HepG2 (cell line): Measurements from ENCODE around the gene MTA3. TPM values are rescaled to one million over a fixed set of nuclear protein-coding genes. Genes with fewer than 3 reads are reported as not detected.

Experiments used
- DPF2 ChIP-seq: sonication (generic); formaldehyde crosslinking; IDR thresholded peaks from 2 replicates; pipeline ENCODE4 v1.4.0; 2020; ENCODE audit warnings: mild to moderate bottlenecking, low read depth, missing genetic modification reagents, borderline replicate concordance
- HNRNPLL ChIP-seq: fragments of 200-400 bp; formaldehyde crosslinking; IDR thresholded peaks from 2 replicates; pipeline ENCODE4 v1.6.1; 2017; ENCODE audit warnings: mild to moderate bottlenecking, low read depth, low read length; ENCODE audit not compliant: poor library complexity, severe bottlenecking
- KAT8 ChIP-seq: IDR thresholded peaks from 2 replicates; pipeline ENCODE4 v1.6.1; 2016; ENCODE audit warnings: missing genetic modification reagents, missing compliant biosample characterization
- MAFF ChIP-seq: IDR thresholded peaks from 2 replicates; pipeline ENCODE4 v1.6.1; 2011; ENCODE audit warnings: low read depth, low read length, improper control_type of control experiment
- NCOA2 ChIP-seq: sonication (generic); formaldehyde crosslinking; IDR thresholded peaks from 2 replicates; pipeline ENCODE4 v1.8.0; 2022; ENCODE audit warnings: inconsistent platforms
- ONECUT2 ChIP-seq: sonication (generic); formaldehyde crosslinking; IDR thresholded peaks from 2 replicates; pipeline ENCODE4 v1.4.0; 2020; ENCODE audit warnings: missing genetic modification reagents
- PHF20 ChIP-seq: sonication (generic); formaldehyde crosslinking; IDR thresholded peaks from 2 replicates; pipeline ENCODE4 v1.5.0; 2020; ENCODE audit warnings: mild to moderate bottlenecking, missing genetic modification reagents
- POGZ ChIP-seq: sonication (generic); formaldehyde crosslinking; IDR thresholded peaks from 2 replicates; pipeline ENCODE4 v1.4.0; 2020; ENCODE audit warnings: mild to moderate bottlenecking, missing genetic modification reagents
- SOX13 ChIP-seq, 3 experiments: fragments of 450-650 bp in 1 of 3; sonication (generic) in 1 of 3; formaldehyde crosslinking in 1 of 3; IDR thresholded peaks in 2 of 3; conservative IDR thresholded peaks in 1 of 3; 2 replicates each; pipeline versions ENCODE4 v1.5.0 to v1.6.1; 2016 to 2020; ENCODE audit warnings: antibody characterized with exemption in 1 of 3, mild to moderate bottlenecking in 1 of 3, missing compliant biosample characterization in 1 of 3, missing genetic modification reagents in 1 of 3, moderate library complexity in 1 of 3
- SOX6 ChIP-seq, 2 experiments: fragments of 450-650 bp in 1 of 2; sonication (generic) in 1 of 2; formaldehyde crosslinking in 1 of 2; IDR thresholded peaks; 2 replicates each; pipeline versions ENCODE4 v1.4.0 to v1.6.1; 2017 to 2020; ENCODE audit warnings: antibody characterized with exemption in 1 of 2, mild to moderate bottlenecking in 1 of 2, missing genetic modification reagents in 1 of 2
- TRIM24 ChIP-seq: sonication (generic); formaldehyde crosslinking; IDR thresholded peaks from 2 replicates; pipeline ENCODE4 v1.8.0; 2022; ENCODE audit warnings: mild to moderate bottlenecking, missing genetic modification reagents
- ZFP36L1 ChIP-seq: sonication (generic); formaldehyde crosslinking; IDR thresholded peaks from 2 replicates; pipeline ENCODE4 v1.8.0; 2022; ENCODE audit warnings: mild to moderate bottlenecking, missing genetic modification reagents, moderate library complexity
- ZNF530 ChIP-seq: sonication (generic); formaldehyde crosslinking; IDR thresholded peaks from 2 replicates; pipeline ENCODE4 v1.5.0; 2020; ENCODE audit warnings: low read depth, mild to moderate bottlenecking, missing genetic modification reagents
- ZNF746 ChIP-seq: sonication (generic); formaldehyde crosslinking; IDR thresholded peaks from 2 replicates; pipeline ENCODE4 v1.8.0; 2022; ENCODE audit warnings: mild to moderate bottlenecking, missing genetic modification reagents
- ZNF850 ChIP-seq: sonication (generic); formaldehyde crosslinking; conservative IDR thresholded peaks from 2 replicates; pipeline ENCODE4 v1.9.0; 2021; ENCODE audit warnings: mild to moderate bottlenecking, missing genetic modification reagents
- ZSCAN29 ChIP-seq: sonication (generic); formaldehyde crosslinking; conservative IDR thresholded peaks from 2 replicates; pipeline ENCODE4 v1.4.0; 2020; ENCODE audit warnings: mild to moderate bottlenecking, missing genetic modification reagents
- polyA plus RNA-seq, 8 experiments: library from polyadenylated mRNA; depleted of rRNA in 3 of 8; stranded (reverse) in 7 of 8; unstranded in 1 of 8; fragments of >200 nt; fragmentation: Illumina TruSeq in 4 of 8; extraction: Trizol in 4 of 8; gene quantifications; 2 replicates each; pipeline versions ENCODE4 v1.2.1 to v1.2.3, GENCODE V29; 2011 to 2016; ENCODE audit warnings: low read depth in 4 of 8, missing spikeins in 1 of 8, mixed read lengths in 1 of 8; ENCODE audit not compliant: insufficient read depth in 1 of 8
- total RNA-seq, 5 experiments: library from RNA; depleted of rRNA; stranded (reverse); fragments of >200 nt; fragmentation: Illumina TruSeq; extraction: Trizol; gene quantifications; 2 replicates each; pipeline ENCODE4 v1.2.3, GENCODE V29; 2016; ENCODE audit warnings: low read depth in 1 of 5
- TF ChIP-seq, protein P1 (sequence below): sonication (generic); formaldehyde crosslinking; IDR thresholded peaks from 2 replicates; pipeline ENCODE4 v1.9.0; 2021; ENCODE audit warnings: mild to moderate bottlenecking, missing genetic modification reagents
- TF ChIP-seq, protein P2 (sequence below): sonication (generic); formaldehyde crosslinking; IDR thresholded peaks from 2 replicates; pipeline ENCODE4 v1.9.0; 2021; ENCODE audit warnings: missing genetic modification reagents, borderline replicate concordance

The MTA3 gene
- total and polyA plus RNA-seq, 2 of the 13 experiments (the other 11 are each of a cell fraction or from before 2014, with no cell fraction given), result 48.8 to 77.8 TPM

DNA sequence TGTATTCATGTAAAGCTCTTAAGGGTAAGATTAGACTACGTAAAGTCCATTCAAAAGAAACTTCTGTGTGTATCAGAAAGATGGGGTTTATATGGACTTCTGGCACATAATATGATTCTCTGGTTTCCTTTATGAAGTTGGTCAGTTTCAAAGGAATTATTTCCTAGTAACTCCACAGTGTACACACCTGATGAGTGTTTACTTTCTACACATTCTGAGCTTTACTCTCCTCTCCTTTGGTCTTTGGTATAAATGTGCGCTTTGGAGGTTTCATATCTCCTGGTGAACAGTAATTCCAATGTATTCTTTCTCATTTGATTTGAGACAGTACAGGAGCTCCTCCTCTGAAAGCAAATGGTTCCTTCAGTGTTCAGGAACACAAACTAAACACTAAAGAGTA lies 107.4 kb downstream of the MTA3 start (continued):
- TF ChIP-seq, protein P1, sequence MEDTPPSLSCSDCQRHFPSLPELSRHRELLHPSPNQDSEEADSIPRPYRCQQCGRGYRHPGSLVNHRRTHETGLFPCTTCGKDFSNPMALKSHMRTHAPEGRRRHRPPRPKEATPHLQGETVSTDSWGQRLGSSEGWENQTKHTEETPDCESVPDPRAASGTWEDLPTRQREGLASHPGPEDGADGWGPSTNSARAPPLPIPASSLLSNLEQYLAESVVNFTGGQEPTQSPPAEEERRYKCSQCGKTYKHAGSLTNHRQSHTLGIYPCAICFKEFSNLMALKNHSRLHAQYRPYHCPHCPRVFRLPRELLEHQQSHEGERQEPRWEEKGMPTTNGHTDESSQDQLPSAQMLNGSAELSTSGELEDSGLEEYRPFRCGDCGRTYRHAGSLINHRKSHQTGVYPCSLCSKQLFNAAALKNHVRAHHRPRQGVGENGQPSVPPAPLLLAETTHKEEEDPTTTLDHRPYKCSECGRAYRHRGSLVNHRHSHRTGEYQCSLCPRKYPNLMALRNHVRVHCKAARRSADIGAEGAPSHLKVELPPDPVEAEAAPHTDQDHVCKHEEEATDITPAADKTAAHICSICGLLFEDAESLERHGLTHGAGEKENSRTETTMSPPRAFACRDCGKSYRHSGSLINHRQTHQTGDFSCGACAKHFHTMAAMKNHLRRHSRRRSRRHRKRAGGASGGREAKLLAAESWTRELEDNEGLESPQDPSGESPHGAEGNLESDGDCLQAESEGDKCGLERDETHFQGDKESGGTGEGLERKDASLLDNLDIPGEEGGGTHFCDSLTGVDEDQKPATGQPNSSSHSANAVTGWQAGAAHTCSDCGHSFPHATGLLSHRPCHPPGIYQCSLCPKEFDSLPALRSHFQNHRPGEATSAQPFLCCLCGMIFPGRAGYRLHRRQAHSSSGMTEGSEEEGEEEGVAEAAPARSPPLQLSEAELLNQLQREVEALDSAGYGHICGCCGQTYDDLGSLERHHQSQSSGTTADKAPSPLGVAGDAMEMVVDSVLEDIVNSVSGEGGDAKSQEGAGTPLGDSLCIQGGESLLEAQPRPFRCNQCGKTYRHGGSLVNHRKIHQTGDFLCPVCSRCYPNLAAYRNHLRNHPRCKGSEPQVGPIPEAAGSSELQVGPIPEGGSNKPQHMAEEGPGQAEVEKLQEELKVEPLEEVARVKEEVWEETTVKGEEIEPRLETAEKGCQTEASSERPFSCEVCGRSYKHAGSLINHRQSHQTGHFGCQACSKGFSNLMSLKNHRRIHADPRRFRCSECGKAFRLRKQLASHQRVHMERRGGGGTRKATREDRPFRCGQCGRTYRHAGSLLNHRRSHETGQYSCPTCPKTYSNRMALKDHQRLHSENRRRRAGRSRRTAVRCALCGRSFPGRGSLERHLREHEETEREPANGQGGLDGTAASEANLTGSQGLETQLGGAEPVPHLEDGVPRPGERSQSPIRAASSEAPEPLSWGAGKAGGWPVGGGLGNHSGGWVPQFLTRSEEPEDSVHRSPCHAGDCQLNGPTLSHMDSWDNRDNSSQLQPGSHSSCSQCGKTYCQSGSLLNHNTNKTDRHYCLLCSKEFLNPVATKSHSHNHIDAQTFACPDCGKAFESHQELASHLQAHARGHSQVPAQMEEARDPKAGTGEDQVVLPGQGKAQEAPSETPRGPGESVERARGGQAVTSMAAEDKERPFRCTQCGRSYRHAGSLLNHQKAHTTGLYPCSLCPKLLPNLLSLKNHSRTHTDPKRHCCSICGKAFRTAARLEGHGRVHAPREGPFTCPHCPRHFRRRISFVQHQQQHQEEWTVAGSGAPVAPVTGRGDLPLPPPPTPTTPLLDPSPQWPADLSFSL (CRISPR knock-in tag), result 0 out of 2 replicates have a peak, but pooled peaks have one; percentile 9
- TF ChIP-seq ZNF850 (CRISPR knock-in tag) (no peak), ZNF530 (CRISPR knock-in tag) (no peak), ZNF746 (CRISPR knock-in tag) (no peak), ZFP36L1 (CRISPR knock-in tag) (0 out of 2 replicates have a peak, but pooled peaks have one; percentile 12), ZSCAN29 (0 out of 2 replicates have a peak, but pooled peaks have one; percentile 29), TRIM24 (no peak), PHF20 (CRISPR knock-in tag) (no peak), HNRNPLL (no peak), KAT8 (CRISPR knock-in tag) (0 out of 2 replicates have a peak, but pooled peaks have one; percentile 18), ONECUT2 (no peak), SOX6 (IDR thresholded peaks at IDR 0.05) (no peak), SOX6 (CRISPR knock-in tag; IDR thresholded peaks at IDR 0.05) (0 out of 2 replicates have a peak, but pooled peaks have one; percentile 35), POGZ (CRISPR knock-in tag) (0 out of 2 replicates have a peak, but pooled peaks have one; percentile 52), NCOA2 (CRISPR knock-in tag) (peak; percentile 56; the same call in 1 of the 2 replicates), MAFF (no peak), DPF2 (CRISPR knock-in tag) (0 out of 2 replicates have a peak, but pooled peaks have one; percentile 39), SOX13 (IDR thresholded peaks at IDR 0.05) (no peak), SOX13 (CRISPR knock-in tag; conservative IDR thresholded peaks at IDR 0.05 in 1 of 2, IDR thresholded peaks at IDR 0.05 in 1 of 2) (peak in 1 of 2 experiments; percentile 69; a peak in 2 of 4 replicates)
- TF ChIP-seq, protein P2, sequence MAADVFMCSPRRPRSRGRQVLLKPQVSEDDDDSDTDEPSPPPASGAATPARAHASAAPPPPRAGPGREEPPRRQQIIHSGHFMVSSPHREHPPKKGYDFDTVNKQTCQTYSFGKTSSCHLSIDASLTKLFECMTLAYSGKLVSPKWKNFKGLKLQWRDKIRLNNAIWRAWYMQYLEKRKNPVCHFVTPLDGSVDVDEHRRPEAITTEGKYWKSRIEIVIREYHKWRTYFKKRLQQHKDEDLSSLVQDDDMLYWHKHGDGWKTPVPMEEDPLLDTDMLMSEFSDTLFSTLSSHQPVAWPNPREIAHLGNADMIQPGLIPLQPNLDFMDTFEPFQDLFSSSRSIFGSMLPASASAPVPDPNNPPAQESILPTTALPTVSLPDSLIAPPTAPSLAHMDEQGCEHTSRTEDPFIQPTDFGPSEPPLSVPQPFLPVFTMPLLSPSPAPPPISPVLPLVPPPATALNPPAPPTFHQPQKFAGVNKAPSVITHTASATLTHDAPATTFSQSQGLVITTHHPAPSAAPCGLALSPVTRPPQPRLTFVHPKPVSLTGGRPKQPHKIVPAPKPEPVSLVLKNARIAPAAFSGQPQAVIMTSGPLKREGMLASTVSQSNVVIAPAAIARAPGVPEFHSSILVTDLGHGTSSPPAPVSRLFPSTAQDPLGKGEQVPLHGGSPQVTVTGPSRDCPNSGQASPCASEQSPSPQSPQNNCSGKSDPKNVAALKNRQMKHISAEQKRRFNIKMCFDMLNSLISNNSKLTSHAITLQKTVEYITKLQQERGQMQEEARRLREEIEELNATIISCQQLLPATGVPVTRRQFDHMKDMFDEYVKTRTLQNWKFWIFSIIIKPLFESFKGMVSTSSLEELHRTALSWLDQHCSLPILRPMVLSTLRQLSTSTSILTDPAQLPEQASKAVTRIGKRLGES (CRISPR knock-in tag), result no peak
